ENCODE measurements around the gene ALPG. TPM values are rescaled to one million over a fixed set of nuclear protein-coding genes. Genes with fewer than 3 reads are reported as not detected.
A peak's percentile ranks its signal among the peaks of the same experiment; 100 is the strongest.
"Not testable (repeated sequence)": the region's sequence is repeated elsewhere in the genome, so short reads cannot be mapped to it uniquely, and the experiment has no call there.

The ALPG gene
- total RNA-seq, 5 donors from 2014 or later (not counting 1 experiment from before 2014, with no cell fraction given), result 0.15 TPM; not detected in 4

- not testable (repeated sequence) for H3K36me3 ChIP-seq (ENCODE audit: control insufficient read depth in 2 of 2, extremely low read depth in 1 of 2, insufficient read depth in 1 of 2, low read length in 1 of 2)
Measured at GRCh38 chr2:232364806-232365594, 41.6 kb upstream of the ALPG start.

GRCh38 chr2:232365621-232366321 lies 40.9 kb upstream of the ALPG start:
- DNase-seq, result peak in 5 of 35 experiments; percentile 8 to 46 (median 26)
- H3K27ac Mint-ChIP-seq, result no peak overlapping the region

More at GRCh38 chr2:232364806-232365594, 41.6 kb upstream of the ALPG start:
- peaks cover 2 to 33% of the 10 kb centered on the region in 2 experiments for H3K4me1 ChIP-seq (ENCODE audit: control insufficient read depth in 1 of 2, extremely low read depth in 1 of 2, insufficient read depth in 2 of 2, low read length in 2 of 2)
- CTCF ChIA-PET; H3K9me3 Mint-ChIP-seq; H3K36me3 Mint-ChIP-seq; H3K27me3 ChIP-seq (replicated peaks in 1 of 2; ENCODE audit: control insufficient read depth in 2 of 2, extremely low read depth in 1 of 2, insufficient read depth in 2 of 2, low read length in 1 of 2); H3K27me3 Mint-ChIP-seq; ATAC-seq (replicated peaks in 1 of 4); H3K9me3 ChIP-seq; H3K27ac ChIP-seq (ENCODE audit: low read length); H3K4me3 ChIP-seq (ENCODE audit: control insufficient read depth in 1 of 2, extremely low read depth in 1 of 2, low read length in 1 of 2); POLR2A ChIA-PET: not testable (repeated sequence)
- peak in 1 of 35 experiments; percentile 24 for DNase-seq
- Mint-ChIP-seq H3K27ac (peak overlapping the region; percentile 3 to 22), H3K4me1 (peaks cover 25 to 37% (median 31%) of the 10 kb centered on the region in 3 donors), H3K4me3 (peak overlapping the region in 1 of 3 donors; percentile 87)
- 94% methylated on average over 9 of the region's 18 CpGs for WGBS (ENCODE audit: insufficient coverage)

GRCh38 chr2:232366461-232366860 lies 40.2 kb upstream of the ALPG start:
- H3K36me3 ChIP-seq (ENCODE audit: control insufficient read depth in 2 of 2, extremely low read depth in 1 of 2, insufficient read depth in 1 of 2, low read length in 1 of 2); H3K9me3 ChIP-seq; POLR2A ChIA-PET; H3K9me3 Mint-ChIP-seq; ATAC-seq (replicated peaks in 1 of 4); CTCF ChIA-PET; H3K27me3 Mint-ChIP-seq; H3K27me3 ChIP-seq (replicated peaks in 1 of 2; ENCODE audit: control insufficient read depth in 2 of 2, extremely low read depth in 1 of 2, insufficient read depth in 2 of 2, low read length in 1 of 2); DNase-seq; H3K4me3 Mint-ChIP-seq; H3K36me3 Mint-ChIP-seq; H3K4me3 ChIP-seq (ENCODE audit: control insufficient read depth in 1 of 2, extremely low read depth in 1 of 2, low read length in 1 of 2); H3K27ac Mint-ChIP-seq; H3K27ac ChIP-seq (ENCODE audit: low read length): not testable (repeated sequence)
- peaks cover 25 to 38% (median 31%) of the 10 kb centered on the region in 3 donors for H3K4me1 Mint-ChIP-seq
- WGBS (ENCODE audit: insufficient coverage), result 82% methylated on average over 3 of the region's 23 CpGs
- peaks cover 2 to 33% of the 10 kb centered on the region in 2 experiments for H3K4me1 ChIP-seq (ENCODE audit: control insufficient read depth in 1 of 2, extremely low read depth in 1 of 2, insufficient read depth in 2 of 2, low read length in 2 of 2)

More at GRCh38 chr2:232365621-232366321, 40.9 kb upstream of the ALPG start:
- Histone ChIP-seq H3K9me3 (no peaks in the 10 kb centered on the region), H3K27me3 (replicated peaks in 1 of 2; ENCODE audit: control insufficient read depth in 2 of 2, extremely low read depth in 1 of 2, insufficient read depth in 2 of 2, low read length in 1 of 2) (peaks cover 0 to 6% of the 10 kb centered on the region in 2 experiments), H3K4me3 (ENCODE audit: control insufficient read depth in 1 of 2, extremely low read depth in 1 of 2, low read length in 1 of 2) (no peak overlapping the region), H3K36me3 (ENCODE audit: control insufficient read depth in 2 of 2, extremely low read depth in 1 of 2, insufficient read depth in 1 of 2, low read length in 1 of 2) (no peaks in the 10 kb centered on the region), H3K4me1 (ENCODE audit: control insufficient read depth in 1 of 2, extremely low read depth in 1 of 2, insufficient read depth in 2 of 2, low read length in 2 of 2) (peaks cover 2 to 33% of the 10 kb centered on the region in 2 experiments), H3K27ac (ENCODE audit: low read length) (no peak overlapping the region)
- Mint-ChIP-seq H3K4me3 (no peak overlapping the region), H3K4me1 (peaks cover 25 to 38% (median 31%) of the 10 kb centered on the region in 3 donors), H3K27me3 (no peaks in the 10 kb centered on the region), H3K9me3 (no peaks in the 10 kb centered on the region), H3K36me3 (no peaks in the 10 kb centered on the region)
- CTCF ChIA-PET, result no interaction called here
- WGBS (ENCODE audit: insufficient coverage), result 85% methylated on average over 17 of the region's 20 CpGs
- ATAC-seq (replicated peaks in 1 of 4), result peak in 3 of 4 experiments; percentile 21 to 71 (median 45)
- POLR2A ChIA-PET, result no interaction called here

GRCh38 chr2:232367016-232367415 lies 39.6 kb upstream of the ALPG start:
- H3K27ac Mint-ChIP-seq, result no peak overlapping the region
- Histone ChIP-seq H3K27ac (ENCODE audit: low read length) (no peak overlapping the region), H3K36me3 (ENCODE audit: control insufficient read depth in 2 of 2, extremely low read depth in 1 of 2, insufficient read depth in 1 of 2, low read length in 1 of 2) (no peaks in the 10 kb centered on the region), H3K27me3 (replicated peaks in 1 of 2; ENCODE audit: control insufficient read depth in 2 of 2, extremely low read depth in 1 of 2, insufficient read depth in 2 of 2, low read length in 1 of 2) (peaks cover 0 to 6% of the 10 kb centered on the region in 2 experiments), H3K9me3 (no peaks in the 10 kb centered on the region), H3K4me3 (ENCODE audit: control insufficient read depth in 1 of 2, extremely low read depth in 1 of 2, low read length in 1 of 2) (no peak overlapping the region), H3K4me1 (ENCODE audit: control insufficient read depth in 1 of 2, extremely low read depth in 1 of 2, insufficient read depth in 2 of 2, low read length in 2 of 2) (peaks cover 2 to 33% of the 10 kb centered on the region in 2 experiments)
- H3K36me3 Mint-ChIP-seq, result no peaks in the 10 kb centered on the region
- no peaks in the 10 kb centered on the region for H3K27me3 Mint-ChIP-seq
- DNase-seq (no peak), ATAC-seq (replicated peaks in 1 of 4) (no peak)
- no peaks in the 10 kb centered on the region for H3K9me3 Mint-ChIP-seq
- H3K4me3 Mint-ChIP-seq, result no peak overlapping the region
- H3K4me1 Mint-ChIP-seq, result peaks cover 25 to 36% (median 29%) of the 10 kb centered on the region in 3 donors
- WGBS (ENCODE audit: insufficient coverage), result 92% methylated on average over 5 of the region's 7 CpGs
- ChIA-PET CTCF (no interaction called here), POLR2A (interaction anchor here in 1 of 2 donors (0.6 kb wide), 1 partner anchor 61 kb away, joined by 4 read pairs; no protein-coding TSS in a partner anchor)

- H3K36me3 Mint-ChIP-seq, result no peaks in the 10 kb centered on the region
- H3K27me3 Mint-ChIP-seq, result no peaks in the 10 kb centered on the region
- Histone ChIP-seq H3K9me3 (no peaks in the 10 kb centered on the region), H3K36me3 (ENCODE audit: control insufficient read depth in 2 of 2, extremely low read depth in 1 of 2, insufficient read depth in 1 of 2, low read length in 1 of 2) (no peaks in the 10 kb centered on the region), H3K4me1 (ENCODE audit: control insufficient read depth in 1 of 2, extremely low read depth in 1 of 2, insufficient read depth in 2 of 2, low read length in 2 of 2) (peaks cover under 1 to 27% of the 10 kb centered on the region in 2 experiments), H3K27me3 (replicated peaks in 1 of 2; ENCODE audit: control insufficient read depth in 2 of 2, extremely low read depth in 1 of 2, insufficient read depth in 2 of 2, low read length in 1 of 2) (peaks cover 0 to 6% of the 10 kb centered on the region in 2 experiments), H3K27ac (ENCODE audit: low read length) (no peak overlapping the region), H3K4me3 (ENCODE audit: control insufficient read depth in 1 of 2, extremely low read depth in 1 of 2, low read length in 1 of 2) (no peak overlapping the region)
- no peak for DNase-seq
- WGBS (ENCODE audit: insufficient coverage), result 78% methylated on average over 8 of the region's 13 CpGs
- no peaks in the 10 kb centered on the region for H3K9me3 Mint-ChIP-seq
- POLR2A ChIA-PET, result interaction anchor here in 1 of 2 donors (0.5 to 0.6 kb wide), 2 partner anchors 60 to 622 kb away, joined by 3 to 4 read pairs; no protein-coding TSS in a partner anchor
- H3K4me3 Mint-ChIP-seq, result no peak overlapping the region
- no peak for ATAC-seq (replicated peaks in 1 of 4)
- H3K4me1 Mint-ChIP-seq, result peaks cover 20 to 30% (median 22%) of the 10 kb centered on the region in 3 donors
- no peak overlapping the region for H3K27ac Mint-ChIP-seq
- CTCF ChIA-PET, result no interaction called here
Measured at GRCh38 chr2:232367591-232368233, 38.9 kb upstream of the ALPG start.

GRCh38 chr2:232368311-232368731 lies 38.3 kb upstream of the ALPG start:
- ChIA-PET POLR2A (interaction anchor here in 1 of 2 donors (0.5 kb wide), 1 partner anchor 623 kb away, joined by 3 read pairs; no protein-coding TSS in a partner anchor), CTCF (no interaction called here)
- Histone ChIP-seq H3K27me3 (replicated peaks in 1 of 2; ENCODE audit: control insufficient read depth in 2 of 2, extremely low read depth in 1 of 2, insufficient read depth in 2 of 2, low read length in 1 of 2) (peaks cover 0 to 6% of the 10 kb centered on the region in 2 experiments), H3K27ac (ENCODE audit: low read length) (no peak overlapping the region), H3K9me3 (no peaks in the 10 kb centered on the region), H3K4me3 (ENCODE audit: control insufficient read depth in 1 of 2, extremely low read depth in 1 of 2, low read length in 1 of 2) (no peak overlapping the region), H3K4me1 (ENCODE audit: control insufficient read depth in 1 of 2, extremely low read depth in 1 of 2, insufficient read depth in 2 of 2, low read length in 2 of 2) (peaks cover 0 to 21% of the 10 kb centered on the region in 2 experiments), H3K36me3 (ENCODE audit: control insufficient read depth in 2 of 2, extremely low read depth in 1 of 2, insufficient read depth in 1 of 2, low read length in 1 of 2) (no peaks in the 10 kb centered on the region)
- H3K36me3 Mint-ChIP-seq, result no peaks in the 10 kb centered on the region
- no peak for ATAC-seq (replicated peaks in 1 of 4)
- WGBS (ENCODE audit: insufficient coverage), result 89% methylated on average over 11 of the region's 15 CpGs
- H3K4me1 Mint-ChIP-seq, result peaks cover 16 to 24% (median 21%) of the 10 kb centered on the region in 3 donors
- H3K27ac Mint-ChIP-seq, result no peak overlapping the region
- DNase-seq, result no peak
- no peak overlapping the region for H3K4me3 Mint-ChIP-seq
- no peaks in the 10 kb centered on the region for H3K27me3 Mint-ChIP-seq
- no peaks in the 10 kb centered on the region for H3K9me3 Mint-ChIP-seq
